B cell (primary cell): ENCODE data around the gene IYD.

Experiments
- EZH2 ChIP-seq: IDR thresholded peaks from 2 replicates; pipeline ENCODE4 v1.6.1; 2012; ENCODE audit warnings: borderline replicate concordance, low read depth, mild to moderate bottlenecking, moderate library complexity, low read length; ENCODE audit not compliant: insufficient read depth, poor library complexity, severe bottlenecking
- TF ChIP-seq, protein P1 (sequence below): fragments of 200-600 bp; IDR thresholded peaks from one replicate; pipeline ENCODE4 v1.8.0; 2022; ENCODE audit warnings: antibody characterized with exemption, mild to moderate bottlenecking

DNA sequence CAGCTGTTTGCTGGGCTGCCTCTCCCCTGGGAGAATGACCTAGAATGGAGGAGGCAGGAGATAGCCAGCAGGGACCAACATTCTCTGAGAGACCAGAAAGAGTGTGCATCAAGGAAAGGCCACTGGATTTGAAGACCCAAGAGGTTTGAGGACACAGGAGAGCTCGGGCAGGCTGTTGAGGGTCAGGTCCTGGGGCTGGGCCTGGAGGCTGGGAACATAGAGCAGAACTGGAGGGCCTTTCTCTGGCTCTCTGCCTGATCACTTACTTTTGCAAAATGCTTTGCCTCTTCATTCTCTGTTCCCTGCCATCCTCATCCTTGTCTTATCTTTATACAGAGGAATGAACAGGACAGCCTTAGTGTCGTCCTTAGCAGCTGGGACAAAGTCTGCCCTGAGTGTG is 2.5 kb downstream of the IYD start:
- TF ChIP-seq, protein P1, sequence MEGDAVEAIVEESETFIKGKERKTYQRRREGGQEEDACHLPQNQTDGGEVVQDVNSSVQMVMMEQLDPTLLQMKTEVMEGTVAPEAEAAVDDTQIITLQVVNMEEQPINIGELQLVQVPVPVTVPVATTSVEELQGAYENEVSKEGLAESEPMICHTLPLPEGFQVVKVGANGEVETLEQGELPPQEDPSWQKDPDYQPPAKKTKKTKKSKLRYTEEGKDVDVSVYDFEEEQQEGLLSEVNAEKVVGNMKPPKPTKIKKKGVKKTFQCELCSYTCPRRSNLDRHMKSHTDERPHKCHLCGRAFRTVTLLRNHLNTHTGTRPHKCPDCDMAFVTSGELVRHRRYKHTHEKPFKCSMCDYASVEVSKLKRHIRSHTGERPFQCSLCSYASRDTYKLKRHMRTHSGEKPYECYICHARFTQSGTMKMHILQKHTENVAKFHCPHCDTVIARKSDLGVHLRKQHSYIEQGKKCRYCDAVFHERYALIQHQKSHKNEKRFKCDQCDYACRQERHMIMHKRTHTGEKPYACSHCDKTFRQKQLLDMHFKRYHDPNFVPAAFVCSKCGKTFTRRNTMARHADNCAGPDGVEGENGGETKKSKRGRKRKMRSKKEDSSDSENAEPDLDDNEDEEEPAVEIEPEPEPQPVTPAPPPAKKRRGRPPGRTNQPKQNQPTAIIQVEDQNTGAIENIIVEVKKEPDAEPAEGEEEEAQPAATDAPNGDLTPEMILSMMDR, result no peak
- no peak for TF ChIP-seq EZH2
